Fibroblast of pulmonary artery (primary cell): Measurements from ENCODE around the gene MB21D2.

Experiments
- DNase-seq: peaks from one replicate; pipeline ENCODE4 v3.0.0-alpha.2; 2010; ENCODE audit warnings: low read depth
- H3K4me3 ChIP-seq: replicated peaks from 2 replicates; pipeline ENCODE4 v1.5.1; 2011; ENCODE audit warnings: low read depth, mild to moderate bottlenecking, control low read depth, low read length, moderate library complexity
- TF ChIP-seq, protein P1 (sequence below): IDR thresholded peaks from 2 replicates; pipeline ENCODE4 v1.5.1; 2011; ENCODE audit warnings: mild to moderate bottlenecking, control low read depth, low read length, inconsistent platforms; ENCODE audit errors: missing control alignments

The MB21D2 gene

DNA sequence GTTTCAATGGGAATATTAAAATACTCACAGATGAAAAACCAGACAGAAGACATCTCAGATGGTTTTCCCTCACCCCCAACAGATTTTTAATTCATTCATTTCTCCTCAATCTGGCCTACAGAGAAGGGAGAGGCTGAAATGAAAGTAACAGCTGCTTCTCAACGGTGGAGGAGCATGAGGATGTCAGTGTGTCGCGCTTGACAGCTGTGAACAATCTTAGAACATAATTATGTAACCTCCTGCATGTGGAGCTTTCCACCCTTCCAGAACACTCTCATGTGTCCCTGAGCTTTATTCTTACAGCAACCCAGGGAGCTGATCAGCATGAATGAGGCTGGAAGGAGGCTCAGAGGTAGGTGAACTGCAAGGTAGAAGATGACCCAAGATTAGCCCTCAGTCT lies 52.7 kb downstream of the MB21D2 start:
- TF ChIP-seq, protein P1, sequence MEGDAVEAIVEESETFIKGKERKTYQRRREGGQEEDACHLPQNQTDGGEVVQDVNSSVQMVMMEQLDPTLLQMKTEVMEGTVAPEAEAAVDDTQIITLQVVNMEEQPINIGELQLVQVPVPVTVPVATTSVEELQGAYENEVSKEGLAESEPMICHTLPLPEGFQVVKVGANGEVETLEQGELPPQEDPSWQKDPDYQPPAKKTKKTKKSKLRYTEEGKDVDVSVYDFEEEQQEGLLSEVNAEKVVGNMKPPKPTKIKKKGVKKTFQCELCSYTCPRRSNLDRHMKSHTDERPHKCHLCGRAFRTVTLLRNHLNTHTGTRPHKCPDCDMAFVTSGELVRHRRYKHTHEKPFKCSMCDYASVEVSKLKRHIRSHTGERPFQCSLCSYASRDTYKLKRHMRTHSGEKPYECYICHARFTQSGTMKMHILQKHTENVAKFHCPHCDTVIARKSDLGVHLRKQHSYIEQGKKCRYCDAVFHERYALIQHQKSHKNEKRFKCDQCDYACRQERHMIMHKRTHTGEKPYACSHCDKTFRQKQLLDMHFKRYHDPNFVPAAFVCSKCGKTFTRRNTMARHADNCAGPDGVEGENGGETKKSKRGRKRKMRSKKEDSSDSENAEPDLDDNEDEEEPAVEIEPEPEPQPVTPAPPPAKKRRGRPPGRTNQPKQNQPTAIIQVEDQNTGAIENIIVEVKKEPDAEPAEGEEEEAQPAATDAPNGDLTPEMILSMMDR = no peak
- H3K4me3 ChIP-seq = no peak overlapping the region
- DNase-seq = peak; percentile 62

DNA sequence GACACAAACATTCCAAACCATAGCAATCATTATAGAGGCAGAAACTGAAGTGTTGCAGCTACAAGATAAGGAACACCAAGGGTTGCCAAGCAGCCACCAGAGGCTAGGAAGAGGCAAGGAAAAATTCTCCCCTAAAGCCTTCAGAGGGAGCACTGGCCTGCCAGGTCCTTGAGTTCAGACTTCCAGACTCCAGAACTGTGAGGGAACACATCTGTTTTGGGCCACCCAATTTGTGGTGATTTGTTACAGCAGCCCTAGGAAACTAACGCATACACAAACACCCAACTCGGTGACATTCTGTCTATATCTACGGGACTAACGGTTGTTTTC lies 54.6 kb downstream of the MB21D2 start:
- TF ChIP-seq, protein P1 = no peak
- DNase-seq = no peak
- no peak overlapping the region for H3K4me3 ChIP-seq

DNA sequence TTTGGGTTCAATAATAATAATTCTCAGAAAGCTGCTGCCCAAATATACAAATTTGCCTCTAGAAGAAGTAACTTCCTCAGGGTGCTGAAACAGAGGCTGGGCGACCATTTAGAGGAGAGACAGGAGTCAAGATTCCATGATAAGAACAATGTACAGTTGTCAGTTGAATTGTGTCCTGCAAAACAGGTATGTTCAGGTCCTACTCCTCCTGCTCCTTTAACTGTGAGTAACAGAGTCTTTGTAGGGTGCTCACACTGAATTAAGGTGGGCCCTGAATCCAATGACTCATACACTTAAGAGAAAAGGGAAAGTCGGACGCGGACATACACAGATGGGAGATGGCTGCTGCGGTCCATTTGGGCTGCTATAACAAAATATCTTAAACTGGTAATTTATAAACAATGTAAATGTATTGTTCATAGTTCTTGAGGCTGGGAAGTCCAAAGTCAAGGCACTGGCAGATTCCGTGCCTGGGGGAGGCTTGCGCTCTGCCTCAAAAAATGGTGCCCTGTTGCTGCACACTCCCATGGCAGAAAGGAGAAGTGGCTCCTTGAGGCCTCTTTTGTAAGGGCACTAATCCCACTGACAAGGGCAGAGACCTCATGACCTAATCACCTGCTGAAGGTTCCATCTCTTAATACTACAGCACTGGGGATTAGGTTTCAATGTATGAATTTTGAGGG lies 55.1 kb downstream of the MB21D2 start:
- TF ChIP-seq, protein P1 = no peak

DNA sequence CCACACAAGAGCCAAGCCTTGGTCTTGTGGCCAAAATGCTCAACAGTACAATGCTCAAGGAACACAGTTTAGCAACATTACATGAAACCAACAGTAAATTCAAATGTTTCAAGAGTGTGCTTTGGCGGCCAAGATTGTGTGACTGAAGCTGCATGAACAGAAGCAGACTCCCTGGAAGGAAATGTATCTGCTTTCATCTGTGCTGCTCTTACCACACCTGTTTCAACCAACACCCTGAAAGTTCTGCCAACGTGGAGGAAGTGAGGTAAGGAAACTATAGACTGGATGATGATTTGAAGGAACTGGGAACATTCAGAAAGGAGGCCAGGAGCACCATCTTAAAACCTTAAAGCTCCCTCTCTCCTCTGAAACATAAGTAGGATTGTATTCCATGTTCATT lies 55.7 kb downstream of the MB21D2 start:
- H3K4me3 ChIP-seq = no peak overlapping the region
- TF ChIP-seq, protein P1 = no peak
- no peak for DNase-seq

More for the DNA sequence above, 55.1 kb downstream of the MB21D2 start:
- DNase-seq = no peak
- no peak overlapping the region for H3K4me3 ChIP-seq

DNA sequence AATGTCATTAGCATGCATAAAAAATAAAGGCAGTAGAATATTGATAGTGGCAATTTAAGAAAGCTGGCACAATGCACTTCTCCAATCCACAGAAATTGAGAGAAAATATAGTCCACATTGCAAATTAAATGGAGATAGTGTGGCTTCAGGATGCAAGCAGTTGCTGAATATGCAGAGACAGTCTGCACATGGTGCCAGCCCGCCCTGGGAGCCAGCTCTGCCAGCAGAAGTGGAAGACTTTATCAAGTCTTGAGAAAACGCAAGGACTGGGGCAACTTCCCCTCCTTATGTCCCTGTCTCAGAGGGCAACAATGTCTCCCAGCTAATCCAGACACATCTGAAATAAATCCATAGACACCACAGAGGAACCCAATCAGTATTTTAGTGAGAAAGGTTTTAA lies 57.2 kb downstream of the MB21D2 start:
- TF ChIP-seq, protein P1 = no peak
- no peak overlapping the region for H3K4me3 ChIP-seq
- DNase-seq = no peak

DNA sequence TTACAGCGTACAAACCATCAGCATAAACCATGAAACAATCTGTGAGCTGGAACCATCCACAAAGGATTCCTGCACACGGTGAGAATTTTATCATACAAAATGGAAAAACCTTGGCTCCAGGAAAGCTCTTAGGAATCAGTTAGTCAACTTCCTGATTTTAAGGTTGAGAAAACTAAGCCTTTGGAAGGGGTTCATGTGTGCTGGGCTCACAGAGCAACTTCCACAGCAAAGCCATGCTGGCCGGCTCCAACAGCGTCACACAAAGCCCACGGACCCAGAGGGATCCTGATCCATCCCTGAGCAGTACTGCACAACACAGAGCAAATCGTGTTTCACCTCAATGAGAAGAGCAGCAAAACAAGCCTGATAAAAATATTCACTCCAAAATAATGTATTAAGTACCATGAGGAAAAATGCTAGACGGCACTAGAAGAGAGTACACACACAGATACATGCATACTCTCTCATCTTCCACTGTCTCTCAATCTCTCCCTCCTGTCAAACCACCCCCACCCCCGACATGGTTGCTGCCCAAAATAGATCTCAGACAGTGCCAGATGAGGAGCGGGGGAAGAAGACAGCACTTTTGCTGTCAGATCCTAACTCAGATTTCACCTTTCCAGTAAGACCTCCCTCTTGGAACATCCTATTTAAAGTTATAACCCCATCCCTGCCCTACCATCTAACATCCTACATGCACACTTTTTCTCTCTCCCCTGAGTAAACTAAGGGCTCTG lies 58.6 kb downstream of the MB21D2 start:
- H3K4me3 ChIP-seq = no peak overlapping the region
- DNase-seq = no peak
- TF ChIP-seq, protein P1 = no peak
